HUES64 (cell line): ENCODE measurements around the gene LRRC4C.

Experiments used
- H3K27ac ChIP-seq: 2 replicates; pipeline ENCODE4 v1.7.0; 2013; ENCODE audit warnings: low read depth, low read length, inconsistent platforms
- H3K27me3 ChIP-seq: 2 replicates; pipeline ENCODE4 v1.6.1; 2013; ENCODE audit warnings: mild to moderate bottlenecking, low read length; ENCODE audit not compliant: insufficient read depth
- H3K36me3 ChIP-seq: 2 replicates; pipeline ENCODE4 v1.6.1; 2013; ENCODE audit warnings: mild to moderate bottlenecking, low read length; ENCODE audit not compliant: insufficient read depth
- H3K4me1 ChIP-seq: 2 replicates; pipeline ENCODE4 v1.6.1; 2013; ENCODE audit warnings: mild to moderate bottlenecking, low read length, moderate library complexity; ENCODE audit not compliant: insufficient read depth
- H3K4me3 ChIP-seq: 2 replicates; pipeline ENCODE4 v1.5.1; 2013; ENCODE audit warnings: mild to moderate bottlenecking, low read length, moderate library complexity
- H3K9ac ChIP-seq: 2 replicates; pipeline ENCODE4 v1.6.1; 2013; ENCODE audit warnings: mild to moderate bottlenecking, low read depth, low read length
- H3K9me3 ChIP-seq: 2 replicates; pipeline ENCODE4 v1.6.1; 2013; ENCODE audit warnings: low read depth, low read length; ENCODE audit not compliant: insufficient read depth
- WGBS: fragments of 150-250, 120-280 bp; methylation state at CpG from one replicate; pipeline ENCODE4 v1.1.7; 2013; ENCODE audit warnings: missing lambda C conversion rate; 5-methylcytosine and 5-hydroxymethylcytosine counted together

The LRRC4C gene

GRCh38 chr11:40132912-40133311, 1326.5 kb downstream of the LRRC4C start:
- Histone ChIP-seq H3K4me1 (no peaks in the 10 kb centered on the region), H3K27ac (no peak overlapping the region)
- WGBS = 80% methylated on average over 2 of the region's 3 CpGs

GRCh38 chr11:40130427-40130826, 1329.0 kb downstream of the LRRC4C start:
- Histone ChIP-seq H3K36me3 (no peaks in the 10 kb centered on the region), H3K27me3 (no peaks in the 10 kb centered on the region), H3K4me3 (no peak overlapping the region), H3K4me1 (no peaks in the 10 kb centered on the region; the same call in 1 of the 2 replicates), H3K27ac (no peak overlapping the region), H3K9ac (no peak overlapping the region), H3K9me3 (no peaks in the 10 kb centered on the region)
- WGBS = 63% methylated on average over 1 of the region's 1 CpG

More at GRCh38 chr11:40132912-40133311, 1326.5 kb downstream of the LRRC4C start:
- Histone ChIP-seq H3K9ac (no peak overlapping the region), H3K36me3 (no peaks in the 10 kb centered on the region), H3K27me3 (no peaks in the 10 kb centered on the region), H3K4me3 (no peak overlapping the region), H3K9me3 (no peaks in the 10 kb centered on the region)

- Histone ChIP-seq H3K4me1 (no peaks in the 10 kb centered on the region; the same call in 1 of the 2 replicates), H3K27me3 (no peaks in the 10 kb centered on the region), H3K27ac (no peak overlapping the region), H3K4me3 (no peak overlapping the region), H3K9ac (no peak overlapping the region), H3K36me3 (no peaks in the 10 kb centered on the region), H3K9me3 (no peaks in the 10 kb centered on the region)
- WGBS = 40% methylated on average over 1 of the region's 1 CpG
Observed at GRCh38 chr11:40129266-40129665, 1330.2 kb downstream of the LRRC4C start.

DNA sequence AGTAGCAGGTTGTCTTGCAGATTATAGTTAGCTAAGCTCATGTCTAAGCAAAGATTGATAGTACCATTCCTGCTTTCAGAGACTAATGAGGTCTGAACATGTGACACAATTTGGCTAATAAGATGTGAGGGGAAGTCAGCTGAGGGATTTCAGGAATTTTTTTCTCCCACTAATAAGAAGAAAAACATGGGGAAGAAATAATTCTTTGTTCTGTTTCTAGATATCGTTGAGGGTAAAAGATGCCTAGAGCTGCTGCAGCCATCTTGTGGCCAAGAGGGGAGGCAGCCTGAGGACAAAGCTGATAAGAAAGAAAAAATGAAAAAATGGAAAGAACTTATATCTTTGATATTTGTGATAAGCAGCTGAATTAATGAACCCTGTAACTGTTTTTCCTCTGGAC, 1334.4 kb downstream of the LRRC4C start:
- no peaks in the 10 kb centered on the region for H3K36me3 ChIP-seq
- no peaks in the 10 kb centered on the region for H3K27me3 ChIP-seq
- no peak overlapping the region for H3K4me3 ChIP-seq
- H3K4me1 ChIP-seq = no peaks in the 10 kb centered on the region; the same call in 1 of the 2 replicates
- H3K9ac ChIP-seq = no peak overlapping the region
- H3K27ac ChIP-seq = no peak overlapping the region
- H3K9me3 ChIP-seq = no peaks in the 10 kb centered on the region
- 44% methylated on average over 1 of the region's 1 CpG for WGBS

DNA sequence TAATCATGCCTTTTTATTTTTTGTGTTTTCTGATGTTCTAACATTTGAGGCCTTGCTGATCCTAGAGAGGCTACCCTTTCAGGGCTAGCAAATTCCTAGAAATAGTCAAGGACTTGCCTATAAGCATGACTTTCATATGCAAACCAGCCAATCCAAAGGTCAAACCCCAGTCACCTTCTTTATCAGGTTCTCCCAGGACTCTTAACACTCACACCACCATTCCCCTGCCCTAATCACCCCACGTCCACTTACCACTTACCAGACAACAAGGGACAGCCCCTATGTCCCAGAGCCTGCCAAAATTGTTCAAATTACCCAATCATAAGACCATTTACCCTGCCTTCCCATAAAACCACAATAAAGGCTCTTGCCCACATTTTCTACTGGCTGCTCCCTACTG, 1339.8 kb downstream of the LRRC4C start:
- Histone ChIP-seq H3K27me3 (no peaks in the 10 kb centered on the region), H3K4me1 (no peaks in the 10 kb centered on the region; the same call in 1 of the 2 replicates), H3K4me3 (no peak overlapping the region), H3K9me3 (peaks cover 3% of the 10 kb centered on the region; the same call in 1 of the 2 replicates), H3K36me3 (no peaks in the 10 kb centered on the region), H3K9ac (no peak overlapping the region), H3K27ac (no peak overlapping the region)
- WGBS = 68% methylated on average over 1 of the region's 1 CpG

GRCh38 chr11:40118780-40119179, 1340.7 kb downstream of the LRRC4C start:
- Histone ChIP-seq H3K36me3 (no peaks in the 10 kb centered on the region; the same call in 1 of the 2 replicates), H3K4me1 (no peaks in the 10 kb centered on the region; the same call in 1 of the 2 replicates), H3K9ac (no peak overlapping the region), H3K9me3 (peaks cover 3% of the 10 kb centered on the region; the same call in 1 of the 2 replicates), H3K4me3 (no peak overlapping the region), H3K27ac (no peak overlapping the region), H3K27me3 (no peaks in the 10 kb centered on the region)
- 98% methylated on average over 2 of the region's 2 CpGs for WGBS

GRCh38 chr11:40118026-40118425, 1341.4 kb downstream of the LRRC4C start:
- no peaks in the 10 kb centered on the region for H3K27me3 ChIP-seq
- no peak overlapping the region for H3K4me3 ChIP-seq
- no peaks in the 10 kb centered on the region; the same call in 1 of the 2 replicates for H3K4me1 ChIP-seq
- H3K9ac ChIP-seq = no peak overlapping the region
- 100% methylated on average over 1 of the region's 1 CpG for WGBS
- H3K36me3 ChIP-seq = no peaks in the 10 kb centered on the region; the same call in 1 of the 2 replicates
- H3K27ac ChIP-seq = no peak overlapping the region
- peaks cover 3% of the 10 kb centered on the region; the same call in 1 of the 2 replicates for H3K9me3 ChIP-seq

- Histone ChIP-seq H3K27ac (no peak overlapping the region), H3K4me1 (peaks cover under 1% of the 10 kb centered on the region; the same call in 1 of the 2 replicates), H3K27me3 (no peaks in the 10 kb centered on the region), H3K9ac (no peak overlapping the region), H3K9me3 (no peaks in the 10 kb centered on the region), H3K36me3 (no peaks in the 10 kb centered on the region), H3K4me3 (no peak overlapping the region)
- WGBS = 77% methylated on average over 5 of the region's 5 CpGs
Observed at GRCh38 chr11:40104941-40105550, 1354.4 kb downstream of the LRRC4C start.

DNA sequence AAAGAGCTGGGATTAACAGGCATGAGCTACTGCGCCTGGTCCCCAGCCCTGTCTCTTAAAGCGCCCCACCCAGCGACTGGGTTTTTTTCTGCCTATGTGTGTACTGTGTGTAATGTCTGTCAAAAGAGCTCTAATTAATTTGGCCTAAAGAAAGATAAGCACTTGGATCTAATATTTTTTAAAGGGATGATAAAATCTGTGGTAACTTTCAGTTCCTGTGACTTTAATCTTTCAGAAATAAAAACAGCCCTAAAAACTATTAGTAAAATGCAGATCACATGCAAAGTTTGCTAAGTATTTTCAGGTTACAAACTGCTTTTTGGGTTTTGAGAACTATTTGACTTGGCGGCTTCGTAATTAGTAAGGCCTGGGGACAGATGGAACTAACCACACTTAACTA, 1358.7 kb downstream of the LRRC4C start:
- Histone ChIP-seq H3K9me3 (no peaks in the 10 kb centered on the region), H3K4me3 (no peak overlapping the region), H3K36me3 (no peaks in the 10 kb centered on the region), H3K27me3 (no peaks in the 10 kb centered on the region), H3K27ac (no peak overlapping the region), H3K9ac (no peak overlapping the region), H3K4me1 (peaks cover 6% of the 10 kb centered on the region; the same call in 1 of the 2 replicates)
- WGBS = 94% methylated on average over 5 of the region's 5 CpGs

GRCh38 chr11:40100162-40100553, 1359.3 kb downstream of the LRRC4C start:
- H3K36me3 ChIP-seq = no peaks in the 10 kb centered on the region
- no peaks in the 10 kb centered on the region for H3K27me3 ChIP-seq
- 66% methylated on average over 5 of the region's 5 CpGs for WGBS
- no peak overlapping the region for H3K9ac ChIP-seq
- peaks cover 6% of the 10 kb centered on the region; the same call in 1 of the 2 replicates for H3K4me1 ChIP-seq
- no peaks in the 10 kb centered on the region for H3K9me3 ChIP-seq
- H3K4me3 ChIP-seq = 0 out of 2 replicates have a peak overlapping the region, but pooled peaks have one; percentile 7
- H3K27ac ChIP-seq = peak overlapping the region; percentile 25; the same call in 1 of the 2 replicates

DNA sequence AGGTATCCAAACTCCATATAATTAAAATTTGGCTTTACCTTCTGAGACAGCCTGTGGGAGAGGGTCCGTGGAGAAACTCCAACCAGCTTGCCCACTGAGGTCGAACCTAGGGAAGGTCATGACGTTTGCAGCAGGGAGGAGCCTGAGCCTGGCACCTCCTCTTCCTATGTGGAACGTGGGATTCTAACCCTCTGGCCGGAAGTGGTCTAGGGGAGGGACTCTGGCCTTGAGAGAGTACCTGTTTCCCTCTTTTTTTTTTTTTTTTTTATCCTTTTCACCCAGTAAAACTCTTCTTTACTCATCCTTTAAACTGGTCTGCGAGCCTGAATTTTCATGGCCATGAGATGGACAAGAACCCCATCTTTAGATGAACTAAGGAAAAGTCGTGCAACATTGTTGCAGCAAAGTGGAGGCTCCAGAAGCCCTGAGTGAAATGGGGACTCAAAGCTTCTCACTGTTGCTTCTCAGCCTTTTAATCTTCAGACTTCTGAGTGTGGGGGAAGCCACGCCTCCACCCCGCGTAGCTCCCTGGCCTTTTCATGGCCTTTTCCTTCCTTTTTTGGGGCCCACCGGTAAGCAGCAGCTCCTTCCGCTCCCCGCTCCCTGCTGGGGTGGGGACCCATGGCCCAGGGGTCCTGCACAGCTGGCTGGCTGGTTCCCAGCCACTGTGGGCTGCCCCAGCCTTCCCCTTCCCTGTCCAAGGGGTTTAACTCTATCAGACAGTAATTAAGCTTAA, 1359.9 kb downstream of the LRRC4C start:
- no peaks in the 10 kb centered on the region for H3K36me3 ChIP-seq
- peaks cover 6% of the 10 kb centered on the region; the same call in 1 of the 2 replicates for H3K4me1 ChIP-seq
- 77% methylated on average over 13 of the region's 13 CpGs for WGBS
- H3K4me3 ChIP-seq = 0 out of 2 replicates have a peak overlapping the region, but pooled peaks have one; percentile 7
- H3K27ac ChIP-seq = peak overlapping the region; percentile 25; the same call in 1 of the 2 replicates
- no peaks in the 10 kb centered on the region for H3K27me3 ChIP-seq
- H3K9ac ChIP-seq = no peak overlapping the region
- H3K9me3 ChIP-seq = no peaks in the 10 kb centered on the region
